Panc1 (cell line): ENCODE data around the gene RAB2B.

Experiments used
- CTCF ChIP-seq: fragments of 450-650 bp; IDR thresholded peaks from 2 replicates; pipeline ENCODE4 v1.5.1; 2017; ENCODE audit warnings: mild to moderate bottlenecking
- POLR2AphosphoS5 ChIP-seq: IDR thresholded peaks from 2 replicates; pipeline ENCODE4 v1.6.1; 2012; ENCODE audit warnings: mild to moderate bottlenecking, low read depth, low read length, moderate library complexity
- REST ChIP-seq, 2 experiments: IDR thresholded peaks; 2 replicates each; pipeline ENCODE4 v1.6.1; 2011 to 2012; ENCODE audit warnings: low read depth in 2 of 2, control low read depth in 1 of 2, low read length in 1 of 2, mild to moderate bottlenecking in 1 of 2, moderate library complexity in 1 of 2; ENCODE audit not compliant: insufficient read depth in 1 of 2
- TCF7L2 ChIP-seq: IDR thresholded peaks from 2 replicates; pipeline ENCODE4 v1.6.1; 2011; ENCODE audit warnings: mild to moderate bottlenecking, low read depth, low read length, inconsistent platforms

GRCh38 chr14:21486640-21487087 lies 9.9 kb upstream of the RAB2B start:
- TF ChIP-seq CTCF = no peak
- no peak for TF ChIP-seq REST (IDR thresholded peaks at IDR 0.05; ENCODE audit: insufficient read depth in 1 of 2, low read depth in 2 of 2, low read length in 1 of 2)
- no peak for TF ChIP-seq TCF7L2
- no peak for TF ChIP-seq POLR2AphosphoS5
